Mammary microvascular endothelial cell (primary cell): ENCODE results near the gene C3orf38. TPM values are rescaled to one million over a fixed set of nuclear protein-coding genes. Genes with fewer than 3 reads are reported as not detected.

ENCODE experiments used
- total RNA-seq: library from RNA; depleted of rRNA; stranded (reverse); fragments of >200 nt; gene quantifications from 2 replicates; pipeline ENCODE4 v1.2.3, GENCODE V29; 2015

Gene C3orf38
- total RNA-seq, result 15.5 and 15.9 TPM in 2 replicates

DNA sequence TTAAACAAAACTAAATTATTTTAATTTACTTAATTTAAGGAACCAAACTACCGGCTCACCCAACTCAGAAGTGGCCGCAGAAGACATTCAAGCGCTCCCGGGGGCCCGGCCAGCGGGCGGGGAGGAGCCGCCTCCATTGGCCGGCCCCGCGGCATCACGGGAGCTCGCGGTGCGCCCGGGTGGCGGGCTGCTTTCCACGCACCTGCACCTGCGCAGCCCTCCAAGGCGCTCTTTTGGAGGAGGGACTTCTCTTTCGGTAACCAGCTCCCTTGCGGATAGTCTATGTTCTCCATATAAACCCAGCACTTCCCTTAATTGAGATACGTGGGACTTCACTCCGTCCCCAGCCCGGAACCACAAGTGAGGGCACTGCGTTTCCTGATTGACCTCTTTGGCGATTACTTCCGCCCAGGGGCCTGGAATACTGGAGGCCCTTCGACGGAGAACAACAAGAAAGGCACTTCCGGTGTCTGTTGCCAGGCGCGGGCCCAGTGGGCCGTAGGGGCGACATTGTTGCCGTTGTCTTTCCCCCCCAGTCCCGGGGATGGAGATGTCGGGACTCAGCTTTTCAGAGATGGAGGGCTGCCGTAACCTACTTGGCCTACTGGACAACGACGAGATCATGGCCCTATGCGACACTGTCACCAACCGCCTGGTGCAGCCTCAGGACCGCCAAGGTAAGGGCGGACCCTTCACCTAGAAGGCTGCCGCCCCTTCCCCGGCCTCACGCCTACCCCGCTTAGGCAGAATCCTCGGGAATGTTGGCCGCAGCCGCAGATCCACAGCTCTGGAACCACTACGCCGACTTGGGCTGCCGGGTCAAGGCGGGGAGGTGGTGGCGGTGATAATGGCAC is at the start of gene C3orf38:
Gene C3orf38 (plus strand): TSS at position 451 of the 854 bp plus-strand sequence. CDS start 94 bp downstream, at position 545.

Other genes starting within 250 kb of the C3orf38 start
- gene CGGBP1, start 91.0 kb upstream of the C3orf38 start, total RNA-seq, result 29.9 and 32.4 TPM in 2 replicates
- gene ZNF654, start 90.7 kb upstream of the C3orf38 start, total RNA-seq, result 5.2 and 6.1 TPM in 2 replicates